ENCODE measurements around the gene CCDC141.

CCDC141 gene

DNA sequence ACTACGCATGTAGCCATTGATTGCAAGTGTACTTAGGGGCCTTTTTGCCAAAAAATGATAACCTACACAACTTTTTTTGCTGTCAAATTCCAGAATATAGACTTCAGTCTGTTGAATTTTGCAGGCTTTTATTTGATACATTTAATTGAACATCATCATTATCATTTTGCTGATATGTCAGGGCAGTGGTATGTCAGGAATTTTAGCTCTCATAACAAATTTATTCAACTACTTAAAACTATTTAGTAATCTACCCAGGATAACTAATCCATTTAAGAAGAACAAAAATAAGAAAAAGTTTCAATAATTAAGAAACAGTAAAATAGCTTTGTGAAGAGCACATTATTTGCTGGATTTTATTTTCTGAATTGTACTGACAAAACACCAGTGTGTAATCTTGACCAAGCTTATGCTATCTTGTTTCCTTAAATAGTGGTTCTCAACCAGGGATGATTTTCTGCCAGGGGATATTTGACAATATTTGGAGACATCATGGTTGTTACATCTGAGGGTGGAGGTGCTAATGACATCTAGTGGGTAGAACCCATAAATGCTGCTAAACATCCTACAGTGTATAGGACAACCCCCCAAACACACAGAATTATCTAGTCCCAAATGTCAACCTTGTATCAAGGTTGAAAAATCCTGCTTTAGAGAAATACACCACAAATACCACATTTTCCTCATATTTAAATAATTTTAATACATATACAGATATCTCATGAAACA is 230.6 kb downstream of the CCDC141 start:
- DNase-seq = no peak

DNA sequence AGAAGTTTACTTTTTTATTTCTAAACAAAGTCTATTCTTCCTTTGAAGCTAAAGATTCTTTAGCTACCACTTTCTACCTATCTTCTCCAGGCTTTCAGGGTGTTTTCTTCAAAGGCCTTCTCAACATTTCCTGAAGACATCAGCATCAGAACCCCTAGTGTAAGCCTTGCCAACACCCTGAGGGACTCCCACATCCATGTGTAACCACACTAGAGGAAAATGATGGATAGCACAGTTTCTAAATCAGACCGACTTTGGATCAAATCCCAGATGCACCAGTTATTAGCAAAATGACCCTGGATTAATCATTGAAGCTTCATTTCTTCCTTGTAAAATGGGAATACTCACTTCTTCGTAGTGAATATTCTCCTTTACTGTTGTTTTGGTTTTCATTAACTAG is 238.0 kb downstream of the CCDC141 start:
- DNase-seq = no peak

DNA sequence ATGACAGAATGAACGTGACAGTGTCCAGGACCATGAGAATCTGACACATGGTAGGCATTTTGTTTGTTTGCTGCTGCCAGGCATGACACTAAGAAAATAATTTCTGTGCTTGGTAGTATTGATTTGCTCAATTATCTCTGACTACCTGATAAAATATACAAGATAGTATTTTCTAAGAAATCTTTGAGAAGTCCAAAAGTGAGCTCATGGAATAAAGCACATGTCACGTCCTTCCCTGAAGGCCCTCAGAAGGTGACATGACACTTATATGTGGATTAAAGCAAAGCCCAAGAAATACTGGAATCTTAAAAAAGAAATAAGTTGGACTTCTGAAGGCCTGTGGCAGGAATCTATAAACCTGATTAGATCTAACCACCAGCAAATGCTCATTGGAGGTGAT is 238.9 kb downstream of the CCDC141 start:
- DNase-seq = no peak

DNA sequence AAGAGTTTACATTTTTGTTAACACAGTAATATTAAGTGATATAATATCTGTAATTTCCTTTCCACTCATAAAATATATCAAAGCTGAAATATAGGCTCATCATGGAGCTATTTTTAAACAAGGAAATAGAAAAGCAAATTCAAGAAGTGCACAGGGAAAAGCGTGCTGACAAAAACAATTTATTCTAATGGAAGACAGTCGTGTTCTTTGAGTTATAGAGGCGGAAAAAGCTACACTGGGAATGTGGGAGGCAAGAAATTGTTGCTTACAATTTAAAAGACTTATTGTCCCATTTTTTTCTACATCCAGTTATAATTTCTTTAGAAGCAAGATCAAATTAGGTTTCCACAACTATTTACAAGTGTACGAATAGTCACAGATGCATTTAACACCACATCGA is 239.5 kb downstream of the CCDC141 start:
- DNase-seq = no peak

DNA sequence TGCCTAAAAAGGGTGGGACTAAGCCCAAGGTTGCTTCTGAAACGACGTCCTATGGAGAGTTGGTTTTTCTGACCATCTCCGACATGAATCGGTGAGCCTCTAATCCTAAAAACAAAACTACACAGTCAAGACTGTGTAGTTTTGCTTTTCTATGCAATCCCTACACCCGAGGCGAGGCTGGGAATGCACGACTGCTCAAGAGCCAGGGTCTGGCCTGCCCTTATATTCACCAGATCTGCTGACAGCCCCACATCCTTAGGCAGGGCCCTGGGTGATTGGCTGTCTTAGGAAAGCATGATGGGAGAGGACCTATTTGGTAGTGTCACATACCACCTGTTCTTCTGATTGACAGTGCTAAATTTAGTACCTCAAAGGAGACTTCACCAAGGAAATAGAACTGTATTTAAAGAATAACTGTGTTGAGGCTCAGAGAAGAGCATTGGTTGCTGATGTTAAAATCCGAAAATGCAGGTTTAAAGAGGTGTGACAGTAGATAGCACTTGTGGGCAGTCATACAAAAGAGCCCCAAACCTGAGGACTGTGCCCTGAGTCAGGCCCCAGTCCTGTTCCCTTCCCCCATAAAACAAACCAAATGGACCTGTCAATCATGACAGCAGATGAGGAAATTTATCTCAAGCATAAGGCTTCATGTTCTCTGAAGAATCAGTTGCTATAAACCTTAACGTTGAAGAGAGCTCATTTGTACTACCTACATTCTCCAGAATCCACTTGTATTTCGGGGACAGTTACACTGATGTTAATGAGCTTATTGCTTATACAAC is 242.5 kb downstream of the CCDC141 start, which contains the start of gene TTN:
Gene TTN (minus strand): TSS at position 197 of the 782 bp plus-strand sequence. CDS start 2,781 bp downstream, outside the sequence.
- no peak for DNase-seq

DNA sequence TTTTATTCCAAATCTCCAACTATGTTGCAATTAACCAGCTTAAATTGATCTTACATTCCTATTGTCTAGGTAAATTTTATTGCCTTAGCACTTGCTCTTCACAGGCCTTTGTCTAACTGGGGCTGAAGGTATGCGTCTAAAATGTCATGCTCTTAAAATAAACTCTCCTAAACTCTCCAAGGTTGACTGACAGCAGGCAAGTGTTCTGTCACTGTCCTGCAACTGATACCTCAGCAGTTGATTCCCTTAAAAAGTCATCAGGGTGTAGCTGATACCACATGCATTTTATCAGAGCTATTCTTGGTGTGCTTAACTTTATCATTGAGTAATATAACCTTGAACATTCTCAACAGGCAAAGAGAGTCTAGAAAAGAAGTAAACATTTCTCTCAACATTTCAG is 243.4 kb downstream of the CCDC141 start:
- no peak for DNase-seq

DNA sequence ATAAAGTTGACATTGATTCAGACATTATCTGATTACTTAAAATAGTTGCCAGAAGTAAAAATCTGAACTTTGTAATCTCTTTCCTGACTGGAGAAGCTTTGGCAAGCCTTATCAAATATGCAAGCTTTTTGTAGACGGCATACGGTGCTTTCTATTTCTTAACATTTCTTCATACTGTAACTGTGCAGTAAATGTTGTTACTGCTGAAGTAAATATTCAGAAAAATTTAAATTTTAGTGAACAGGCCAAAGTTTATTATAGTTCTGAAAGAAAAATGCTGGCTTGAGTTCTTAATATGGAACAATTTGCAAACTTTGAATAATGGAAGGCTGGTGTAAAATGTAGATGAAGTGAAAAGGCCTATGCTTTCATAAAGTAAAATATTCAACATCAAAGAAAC is 244.5 kb downstream of the CCDC141 start:
- no peak for DNase-seq

DNA sequence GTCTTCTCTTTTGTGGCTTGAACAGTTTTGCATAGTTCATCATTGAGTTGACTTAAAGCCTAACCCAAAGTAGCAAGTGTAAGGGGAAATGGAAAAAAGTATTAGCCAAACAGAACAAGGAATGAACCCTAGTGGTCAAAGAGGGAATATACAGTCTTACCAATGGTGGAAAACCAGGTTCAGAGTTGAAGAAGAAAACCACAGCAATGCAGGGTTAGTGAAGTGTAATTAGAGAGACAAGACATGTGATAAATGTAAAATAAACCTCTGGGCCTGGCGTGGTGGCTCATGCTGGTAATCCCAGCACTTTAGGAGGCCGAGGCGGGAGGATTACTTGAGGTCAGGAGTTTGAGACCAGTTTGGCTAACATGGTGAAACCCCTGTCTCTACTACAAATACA is 245.1 kb downstream of the CCDC141 start:
- DNase-seq = no peak

DNA sequence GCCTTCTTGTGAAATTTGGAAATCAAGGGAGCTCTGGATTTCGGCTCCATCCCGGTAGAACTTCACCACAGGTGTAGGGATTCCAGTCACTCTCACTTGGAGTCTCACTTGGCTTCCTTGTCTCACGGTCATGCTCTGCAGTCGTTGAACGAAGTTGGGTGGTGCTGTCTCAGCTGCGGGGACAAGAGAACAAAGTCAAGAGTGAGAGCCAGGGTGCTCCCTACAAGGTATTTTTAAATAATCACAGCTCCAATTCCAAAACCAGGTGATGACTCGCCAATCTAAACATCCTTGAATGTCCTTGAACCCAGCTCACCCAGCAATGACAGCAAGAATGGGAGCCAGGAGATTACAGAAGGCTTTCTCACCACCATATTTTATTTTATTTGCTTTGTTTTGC is 249.4 kb downstream of the CCDC141 start:
- DNase-seq = no peak

DNA sequence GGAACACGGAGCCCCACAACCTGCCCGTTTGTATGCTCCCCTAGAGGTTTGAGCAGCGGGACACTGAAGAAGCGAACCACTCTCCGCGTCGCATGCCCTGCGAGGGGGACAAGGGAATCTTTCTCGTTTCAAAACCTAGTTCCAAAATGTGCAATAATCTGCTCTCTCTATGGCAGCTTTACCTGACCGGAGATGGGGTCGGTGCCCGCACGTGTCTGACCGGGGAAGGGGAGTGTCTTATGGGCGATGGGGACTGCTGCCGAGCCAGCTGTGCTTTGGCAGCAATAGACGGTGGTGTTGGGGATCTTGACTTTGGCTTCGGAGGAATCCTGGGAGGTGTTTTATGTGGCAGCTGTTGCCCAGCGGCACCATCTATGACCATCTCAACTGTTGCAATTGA is 250.6 kb downstream of the CCDC141 start:
- DNase-seq = no peak

DNA sequence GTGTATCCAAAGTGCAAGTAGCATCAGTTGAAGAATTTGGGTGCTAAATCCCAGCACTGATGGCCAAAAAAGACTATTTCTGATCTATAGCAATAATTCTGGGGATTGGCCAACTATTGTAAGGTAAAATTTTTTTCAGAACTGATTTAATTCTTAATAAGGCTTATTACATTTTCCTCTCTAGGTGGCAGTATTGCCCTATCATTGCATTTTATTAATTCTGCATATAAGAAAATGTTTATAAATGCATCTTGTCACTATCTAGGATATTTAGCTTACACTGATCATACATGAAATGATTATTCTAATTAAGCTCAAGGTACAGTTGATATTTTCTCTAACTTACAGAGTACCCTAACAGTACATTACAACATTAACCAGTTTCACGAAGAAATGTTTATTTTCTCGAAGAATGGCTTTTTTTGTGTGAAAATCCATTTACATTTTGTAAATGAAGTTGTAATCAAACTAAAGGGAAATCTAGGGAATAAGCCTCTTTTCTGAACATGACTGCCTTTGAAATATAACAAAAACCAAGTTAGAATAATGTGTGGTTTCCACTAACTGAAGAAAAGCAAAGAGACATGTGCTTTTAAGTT is 253.8 kb downstream of the CCDC141 start:
- DNase-seq = peak in 1 of 2 donors; percentile 37

DNA sequence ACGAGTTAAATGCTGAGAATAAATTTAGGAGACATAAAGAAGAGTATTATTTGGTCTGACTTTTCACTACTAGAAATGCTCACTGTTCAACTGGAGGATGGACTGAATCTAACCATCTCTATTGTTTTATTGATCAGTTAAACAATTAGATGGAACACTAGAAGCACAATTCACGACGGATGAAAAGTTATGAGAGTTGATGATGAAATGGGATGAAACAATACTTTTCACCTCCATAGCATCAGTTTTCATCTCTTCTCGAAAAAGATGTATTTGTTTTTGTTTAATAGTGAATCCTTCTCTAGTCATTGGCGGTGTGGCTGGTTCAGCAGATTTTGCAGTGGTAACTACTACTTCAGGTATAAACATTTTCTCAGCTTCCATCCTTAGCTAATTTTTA is 262.0 kb downstream of the CCDC141 start:
- DNase-seq = no peak

DNA sequence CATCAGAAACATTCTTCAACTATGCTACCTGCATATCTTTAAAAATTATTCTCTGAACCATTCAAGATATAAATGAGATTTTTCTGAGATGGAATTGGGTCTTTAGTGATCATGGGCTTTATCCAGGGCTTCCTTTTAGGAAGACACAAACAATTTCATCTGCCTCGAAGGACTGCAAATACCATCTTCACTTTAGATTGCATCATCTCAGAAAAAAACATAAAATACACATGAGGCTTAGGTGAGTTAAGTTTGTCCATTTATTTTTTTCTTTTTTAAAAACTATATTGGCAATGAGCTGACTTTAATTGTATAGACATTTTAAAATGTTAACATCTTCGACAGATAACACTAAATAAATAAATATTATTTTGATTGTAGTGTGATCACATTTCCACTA is 262.8 kb downstream of the CCDC141 start:
- DNase-seq = no peak

DNA sequence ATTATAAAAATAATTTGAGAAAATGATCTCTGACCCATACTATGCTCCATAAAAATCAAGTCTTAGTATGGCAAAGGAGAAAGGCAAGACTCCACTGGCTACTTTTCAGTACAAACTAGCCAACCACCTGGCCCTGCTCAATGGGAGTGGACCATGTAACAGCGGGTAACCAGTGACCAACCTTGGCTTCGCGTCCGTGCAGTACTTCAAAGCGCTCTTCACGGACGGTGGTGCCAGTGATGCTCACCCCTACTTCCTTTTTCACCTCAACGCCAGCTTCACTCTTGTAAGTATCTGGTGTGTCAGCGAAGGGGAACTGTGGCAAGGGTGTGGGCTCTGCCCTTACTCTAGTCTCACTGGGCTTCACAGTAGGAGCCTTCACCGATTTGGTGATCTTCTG is 266.0 kb downstream of the CCDC141 start:
- no peak for DNase-seq

DNA sequence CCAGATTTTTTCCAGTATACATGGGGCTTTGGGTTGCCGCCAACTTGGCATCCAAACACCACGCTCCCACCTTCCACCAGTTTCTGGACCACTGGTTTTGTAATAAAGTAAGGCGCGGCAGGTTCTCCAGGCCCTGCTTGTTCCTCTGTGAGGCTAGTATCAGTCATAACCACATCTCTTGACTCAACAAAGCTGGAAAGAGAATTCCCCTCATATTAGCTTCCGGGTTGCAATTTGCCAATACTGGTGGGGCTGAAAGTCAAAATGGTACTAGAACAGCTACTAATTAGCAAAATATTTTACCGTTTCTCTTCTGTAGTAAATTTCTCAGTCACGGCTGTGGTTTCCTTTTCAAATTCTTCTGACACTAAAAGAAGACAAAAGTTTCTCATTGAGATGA is 267.7 kb downstream of the CCDC141 start:
- no peak for DNase-seq

Measured in hippocampal formation (tissue), 2 donors.